NCI-H1694 (cell line): Measurements from ENCODE around the gene SMIM5.

Source experiments
- DNase-seq: peaks from one replicate; lab custom pipeline; 2025; lab: John Stamatoyannopoulos, UW

SMIM5 gene

DNA sequence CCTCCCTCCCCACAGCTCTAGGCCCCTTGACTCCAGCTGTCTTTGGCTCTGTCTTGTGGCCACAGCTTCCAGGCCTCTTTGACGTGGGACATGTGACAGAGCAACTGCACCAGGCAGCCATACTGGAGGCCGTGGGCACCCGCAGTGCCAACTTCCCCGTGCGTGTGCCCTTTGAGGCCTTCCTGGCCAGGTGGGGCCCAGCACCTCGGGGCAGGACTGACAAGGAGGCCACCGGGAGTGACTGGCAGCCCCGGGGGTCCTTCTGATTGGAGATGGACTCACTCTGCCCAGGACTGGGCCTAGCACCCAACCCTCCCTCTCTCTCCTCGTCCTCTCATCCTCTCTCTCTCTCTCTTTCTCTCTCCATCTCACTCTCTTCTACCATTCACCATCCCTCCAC lies 30.1 kb upstream of the SMIM5 start:
- no peak for DNase-seq

DNA sequence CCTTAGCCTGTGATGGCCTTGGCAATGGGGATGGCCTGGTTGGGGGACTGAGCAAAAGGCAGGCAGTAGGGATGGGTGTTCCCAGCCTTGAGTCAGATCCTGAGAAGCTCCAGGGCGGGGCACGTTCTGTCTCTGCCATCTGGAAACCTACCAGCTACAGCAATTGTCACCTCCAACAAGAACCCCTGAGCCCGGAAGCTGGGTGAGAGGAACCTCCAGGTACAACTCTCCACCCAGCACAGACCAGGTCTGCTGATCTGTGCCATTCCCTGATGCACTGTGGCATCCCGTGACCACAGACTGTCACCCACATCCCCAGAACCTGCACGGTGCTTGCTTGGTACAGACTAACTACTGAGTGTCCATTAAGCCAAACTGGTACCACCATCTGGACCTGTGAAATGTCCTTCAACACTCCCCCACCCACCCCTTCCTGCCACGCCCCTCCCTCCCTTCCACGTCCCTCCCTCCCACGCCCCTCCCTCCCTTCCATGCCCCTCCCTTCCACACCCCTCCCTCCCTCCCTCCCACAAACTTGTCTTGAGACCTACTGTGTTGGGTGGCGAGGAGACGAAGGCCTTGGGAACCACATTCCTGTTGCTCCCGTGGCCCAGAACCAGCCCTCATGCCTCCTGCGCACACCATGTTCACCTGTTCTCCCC lies 29.1 kb upstream of the SMIM5 start:
- no peak for DNase-seq

DNA sequence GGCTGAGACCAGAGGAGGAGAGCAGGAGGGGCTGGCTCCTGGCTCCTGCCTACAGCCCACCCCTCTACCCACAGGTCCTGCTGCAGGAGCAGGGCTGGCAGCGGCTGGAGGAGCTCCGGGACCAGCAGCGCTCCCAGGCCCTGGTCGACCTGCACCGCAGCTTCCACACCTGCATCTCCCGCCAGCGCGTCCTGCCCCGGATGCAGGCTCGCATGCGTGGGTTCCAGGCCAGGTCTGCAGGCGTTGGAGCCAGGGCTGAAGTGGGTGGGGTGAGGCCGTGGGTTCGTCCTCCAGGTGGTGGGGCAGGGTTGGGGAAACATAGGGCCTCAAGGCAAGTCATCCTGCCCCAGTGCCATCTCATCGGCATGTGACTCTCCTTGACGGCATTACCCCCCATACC lies 27.4 kb upstream of the SMIM5 start:
- DNase-seq = no peak

DNA sequence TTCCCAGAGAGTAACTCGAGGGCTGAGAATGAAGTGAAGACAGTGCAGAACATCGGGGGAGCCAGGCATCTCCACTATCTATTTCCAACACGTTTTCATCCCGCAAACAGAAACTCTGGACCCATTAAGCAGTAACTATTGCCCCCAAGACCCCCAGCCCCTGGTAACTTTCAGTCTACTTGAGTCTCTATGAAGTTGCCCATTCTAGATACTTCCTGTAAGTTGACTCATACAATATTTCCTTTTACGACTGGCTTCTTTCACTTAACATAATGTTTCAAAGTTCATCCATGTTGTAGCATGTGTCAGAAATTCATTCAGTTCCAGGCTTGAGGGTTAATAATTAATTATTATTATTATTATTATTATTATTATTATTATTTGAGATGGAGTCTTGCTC lies 26.1 kb upstream of the SMIM5 start:
- no peak for DNase-seq

DNA sequence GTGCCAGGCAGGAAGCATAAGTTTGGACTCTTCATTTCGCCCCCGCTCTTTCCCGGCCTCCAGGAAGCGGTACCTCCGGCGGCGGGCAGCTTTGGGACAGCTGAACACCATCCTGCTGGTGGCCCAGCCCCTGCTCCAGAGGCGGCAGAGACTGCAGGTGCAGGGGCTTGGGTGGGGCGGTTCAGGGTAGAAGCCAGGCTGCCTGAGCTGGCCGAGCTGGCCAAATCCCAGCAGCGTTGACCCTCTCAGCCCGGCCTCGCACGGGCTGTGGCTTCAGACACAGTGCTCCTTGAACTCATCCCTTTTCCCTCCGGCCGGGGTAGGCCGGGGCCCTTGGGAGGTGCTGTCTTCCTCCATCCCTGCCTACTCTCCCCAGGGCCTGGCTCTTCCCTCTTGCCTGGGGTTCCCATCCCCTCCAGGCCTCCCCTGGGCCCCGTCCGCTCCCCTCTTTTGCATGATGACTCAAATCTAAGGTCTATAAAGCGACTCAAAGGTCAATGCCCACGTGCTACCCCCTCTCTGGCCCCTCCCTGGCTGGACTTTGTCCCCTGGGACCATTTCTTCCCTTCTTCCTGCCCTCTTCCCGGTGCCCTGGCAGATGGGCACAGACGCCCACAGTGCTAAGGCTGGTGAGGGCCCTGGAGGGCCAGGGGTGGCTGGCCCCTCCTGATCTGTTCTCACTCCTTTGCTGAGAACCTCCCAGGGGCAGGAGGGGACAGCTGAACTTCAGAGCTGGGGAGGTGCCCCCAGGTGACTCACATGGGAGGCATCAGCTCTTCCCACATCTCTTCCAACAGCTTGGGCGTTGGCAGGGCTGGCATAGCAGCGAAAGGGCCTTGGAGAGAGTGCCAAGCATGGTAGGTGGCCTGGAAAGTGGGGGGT lies 22.9 kb upstream of the SMIM5 start:
- no peak for DNase-seq

DNA sequence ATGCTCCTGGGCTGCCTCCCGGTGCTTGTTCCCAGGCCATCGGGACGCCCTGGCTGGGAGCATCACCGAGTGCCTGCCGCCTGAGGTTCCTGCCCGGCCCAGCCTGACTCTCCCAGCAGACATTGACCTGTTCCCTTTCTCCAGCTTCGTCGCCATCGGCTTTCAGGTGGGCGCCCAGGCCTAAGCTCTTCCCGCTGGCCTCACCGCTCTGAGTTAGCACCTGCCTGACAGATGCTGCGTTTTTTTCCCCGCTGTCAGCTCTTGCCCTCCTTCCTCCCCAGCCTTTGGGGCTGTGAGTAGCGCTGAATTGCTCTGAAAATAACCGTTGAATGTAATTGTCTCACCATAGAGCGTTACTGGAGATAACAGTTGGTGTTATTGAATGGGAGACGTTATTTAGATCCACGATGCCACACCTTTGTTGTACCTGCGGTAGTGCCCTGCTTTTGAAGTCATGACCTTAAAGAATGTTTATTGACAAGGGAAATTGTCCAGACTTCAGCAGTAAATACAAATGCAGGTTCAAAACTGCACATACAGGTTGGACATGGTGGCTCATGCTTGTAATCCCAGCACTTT lies 21.3 kb upstream of the SMIM5 start:
- DNase-seq = no peak

DNA sequence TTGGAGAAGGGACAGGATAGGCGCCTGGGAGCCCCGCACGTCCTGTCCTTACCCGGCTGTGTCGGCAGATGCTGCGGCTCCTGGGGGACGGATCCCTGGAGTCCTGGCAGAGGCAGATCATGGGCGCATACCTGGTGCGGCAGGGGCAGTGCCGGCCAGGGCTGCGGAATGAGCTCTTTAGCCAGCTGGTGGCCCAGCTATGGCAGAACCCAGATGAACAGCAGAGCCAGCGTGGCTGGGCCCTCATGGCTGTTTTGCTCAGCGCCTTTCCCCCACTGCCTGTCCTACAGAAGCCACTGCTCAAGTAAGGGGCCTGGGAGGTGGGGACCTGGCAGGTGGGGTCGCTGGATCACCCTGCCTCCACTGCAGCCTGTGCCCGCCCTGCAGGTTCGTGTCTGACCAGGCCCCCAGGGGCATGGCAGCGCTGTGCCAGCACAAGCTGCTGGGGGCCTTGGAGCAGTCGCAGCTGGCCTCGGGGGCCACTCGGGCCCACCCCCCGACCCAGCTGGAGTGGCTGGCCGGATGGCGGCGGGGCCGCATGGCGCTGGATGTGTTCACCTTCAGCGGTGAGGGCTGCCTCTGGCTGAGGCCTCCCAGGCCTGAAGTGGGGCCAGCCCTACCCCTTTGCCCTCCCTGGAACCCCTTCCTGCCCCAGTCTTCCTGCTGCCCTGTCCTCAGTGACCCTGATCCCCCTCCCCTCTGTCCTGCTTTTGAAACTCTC lies 20.2 kb upstream of the SMIM5 start:
- no peak for DNase-seq

DNA sequence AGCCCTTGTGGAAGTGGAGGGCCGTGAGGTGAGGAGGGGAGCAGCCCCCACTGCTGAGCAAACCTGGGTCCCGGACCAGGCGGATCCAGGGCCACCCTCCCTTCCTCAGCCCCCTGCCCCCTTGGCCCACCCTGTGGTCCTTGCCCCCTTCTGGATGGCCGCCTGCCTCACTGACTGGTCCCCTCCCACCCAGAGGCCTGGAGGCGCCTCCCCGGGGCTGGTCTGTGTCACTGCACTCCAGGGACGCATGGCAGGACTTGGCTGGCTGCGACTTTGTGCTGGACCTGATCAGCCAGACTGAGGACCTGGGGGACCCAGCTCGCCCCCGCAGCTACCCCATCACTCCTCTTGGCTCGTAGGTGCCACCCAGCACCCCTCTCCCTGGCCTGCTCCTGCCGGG lies 19.2 kb upstream of the SMIM5 start:
- no peak for DNase-seq

DNA sequence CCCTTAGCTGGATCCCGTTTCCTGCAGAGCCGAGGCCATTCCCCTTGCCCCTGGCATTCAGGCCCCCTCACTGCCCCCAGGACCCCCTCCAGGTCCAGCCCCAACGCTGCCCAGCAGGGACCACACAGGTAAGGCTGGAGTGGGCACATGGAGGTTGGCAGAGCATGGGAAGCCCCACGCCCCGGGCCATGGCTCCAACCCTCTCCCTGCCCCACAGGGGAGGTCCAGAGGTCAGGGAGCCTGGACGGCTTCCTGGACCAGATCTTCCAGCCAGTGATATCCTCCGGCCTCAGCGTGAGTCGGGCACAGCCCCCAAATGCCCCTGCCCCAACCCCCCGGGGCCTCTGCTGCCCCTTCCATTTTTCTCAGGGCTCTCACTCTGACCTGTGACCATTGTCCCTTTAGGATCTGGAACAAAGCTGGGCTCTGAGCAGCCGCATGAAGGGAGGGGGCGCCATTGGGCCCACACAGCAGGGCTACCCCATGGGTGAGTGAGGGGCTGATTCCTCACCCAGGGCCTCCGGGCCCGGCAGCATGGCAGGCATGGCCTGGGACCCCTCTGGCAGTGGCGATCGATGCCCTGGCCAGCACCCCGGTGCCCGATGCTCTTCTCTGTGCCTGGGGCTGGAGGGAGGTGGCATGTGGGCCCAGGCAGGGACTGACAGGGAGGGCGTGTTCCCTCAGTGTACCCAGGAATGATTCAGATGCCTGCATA lies 18.5 kb upstream of the SMIM5 start:
- DNase-seq = no peak

DNA sequence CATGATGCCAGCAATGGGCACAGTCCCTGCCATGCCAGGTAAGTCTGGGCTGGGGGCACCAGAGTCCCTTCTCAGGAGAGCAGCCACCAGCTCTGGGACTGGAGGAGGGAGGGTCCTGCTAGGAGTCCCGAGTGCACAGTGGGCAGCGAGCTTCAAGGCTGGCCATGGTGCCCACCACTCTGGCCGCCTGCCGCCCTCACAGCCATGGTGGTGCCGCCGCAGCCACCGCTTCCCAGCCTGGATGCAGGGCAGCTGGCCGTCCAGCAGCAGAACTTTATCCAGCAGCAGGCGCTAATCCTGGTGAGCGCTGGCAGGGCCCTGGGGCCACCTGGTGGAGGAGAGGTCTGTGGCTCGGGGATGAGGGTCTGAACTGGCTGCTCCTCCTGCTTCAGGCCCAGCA lies 17.9 kb upstream of the SMIM5 start:
- DNase-seq = no peak

DNA sequence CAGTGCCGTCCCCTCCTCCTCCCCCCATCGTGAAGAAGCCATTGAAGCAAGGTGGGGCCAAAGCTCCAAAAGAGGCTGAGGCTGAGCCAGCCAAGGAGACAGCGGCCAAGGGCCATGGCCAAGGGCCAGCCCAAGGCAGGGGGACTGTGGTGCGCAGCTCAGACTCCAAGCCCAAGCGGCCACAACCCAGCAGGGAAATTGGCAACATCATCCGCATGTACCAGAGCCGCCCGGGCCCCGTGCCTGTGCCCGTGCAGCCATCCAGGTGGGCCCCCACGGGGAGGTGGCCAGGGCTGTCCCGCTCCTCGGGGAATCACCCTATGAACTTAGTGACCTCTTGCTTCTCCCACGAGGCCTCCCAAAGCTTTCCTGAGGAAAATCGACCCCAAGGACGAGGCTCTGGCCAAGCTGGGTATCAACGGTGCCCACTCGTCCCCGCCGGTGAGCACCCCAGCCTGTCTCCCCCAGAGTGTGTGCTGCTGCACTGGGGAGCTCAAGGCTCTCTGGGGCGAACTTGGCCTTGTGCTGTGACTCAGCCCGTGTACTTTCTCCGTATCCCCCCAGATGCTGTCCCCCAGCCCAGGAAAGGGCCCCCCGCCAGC lies 16.6 kb upstream of the SMIM5 start:
- DNase-seq = no peak

DNA sequence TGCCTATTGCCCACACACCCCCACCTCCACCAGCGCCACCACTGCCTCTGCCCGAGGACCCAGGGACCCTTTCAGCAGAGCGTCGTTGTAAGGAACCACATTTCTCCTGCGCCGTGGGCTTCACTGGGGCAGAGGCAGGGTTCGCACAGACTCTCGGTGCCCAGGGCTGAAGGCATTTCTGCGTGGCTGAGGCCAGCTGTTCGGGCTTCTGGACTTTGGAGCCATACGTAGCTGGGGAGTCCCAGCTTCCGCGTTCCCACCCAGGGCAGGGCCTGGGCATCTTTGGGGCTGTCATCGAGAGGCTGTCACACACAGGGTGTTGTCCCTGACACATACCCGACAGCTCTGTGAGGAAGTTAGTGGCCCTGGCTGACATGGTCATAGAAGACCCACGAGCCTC lies 16.0 kb upstream of the SMIM5 start:
- DNase-seq = no peak

DNA sequence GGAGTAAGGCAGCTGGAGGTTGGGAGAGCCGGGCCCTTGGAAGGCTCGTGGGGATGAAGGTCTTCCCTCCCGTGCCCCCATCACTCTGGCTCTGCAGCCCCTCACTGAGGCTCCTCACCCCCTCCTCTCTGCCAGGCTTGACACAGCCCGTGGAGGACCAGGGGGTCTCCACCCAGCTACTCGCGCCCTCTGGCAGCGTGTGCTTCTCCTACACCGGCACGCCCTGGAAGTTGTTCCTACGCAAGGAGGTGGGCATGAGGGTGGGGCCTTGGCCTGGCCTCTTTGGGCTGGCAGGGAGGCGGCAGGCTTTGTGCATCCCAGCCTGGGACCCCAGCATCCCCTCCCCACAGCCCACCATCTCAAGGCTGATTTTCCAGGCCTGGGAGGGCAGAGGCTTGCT lies 15.6 kb upstream of the SMIM5 start:
- no peak for DNase-seq

DNA sequence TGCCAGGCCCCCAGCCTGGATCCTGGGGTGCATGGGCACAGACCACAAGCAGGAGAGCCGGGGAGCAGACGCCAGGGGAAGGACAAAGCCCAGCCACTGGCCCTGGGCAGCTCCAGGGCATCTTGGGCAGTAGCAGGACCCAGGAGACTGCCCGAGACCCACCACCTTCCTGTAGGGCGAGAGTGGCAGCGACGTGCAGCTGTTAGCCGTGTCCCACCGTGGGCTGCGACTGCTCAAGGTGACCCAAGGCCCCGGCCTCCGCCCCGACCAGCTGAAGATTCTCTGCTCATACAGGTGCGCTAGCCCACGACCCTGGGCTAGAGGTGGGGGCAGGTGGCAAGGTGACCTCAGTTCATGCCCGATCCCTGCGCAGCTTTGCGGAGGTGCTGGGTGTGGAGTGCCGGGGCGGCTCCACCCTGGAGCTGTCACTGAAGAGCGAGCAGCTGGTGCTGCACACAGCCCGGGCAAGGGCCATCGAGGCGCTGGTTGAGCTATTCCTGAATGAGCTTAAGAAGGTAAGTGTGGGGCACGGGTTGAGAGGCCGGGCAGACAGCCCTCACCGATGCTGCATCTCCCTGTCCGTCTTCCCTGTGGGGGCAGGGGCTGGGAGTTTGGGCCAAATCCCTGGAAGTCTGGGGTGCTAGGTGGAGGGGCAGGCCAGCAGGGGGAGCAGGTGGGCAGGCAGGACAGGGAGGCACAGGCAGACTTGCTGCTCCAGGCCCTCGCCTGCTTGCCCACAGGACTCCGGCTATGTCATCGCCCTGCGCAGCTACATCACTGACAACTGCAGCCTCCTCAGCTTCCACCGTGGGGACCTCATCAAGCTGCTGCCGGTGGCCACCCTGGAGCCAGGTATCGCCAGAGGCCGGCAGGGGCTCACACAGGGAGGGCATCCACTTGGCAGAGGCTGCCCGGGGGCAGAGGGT lies 13.5 kb upstream of the SMIM5 start:
- DNase-seq = peak; percentile 26

DNA sequence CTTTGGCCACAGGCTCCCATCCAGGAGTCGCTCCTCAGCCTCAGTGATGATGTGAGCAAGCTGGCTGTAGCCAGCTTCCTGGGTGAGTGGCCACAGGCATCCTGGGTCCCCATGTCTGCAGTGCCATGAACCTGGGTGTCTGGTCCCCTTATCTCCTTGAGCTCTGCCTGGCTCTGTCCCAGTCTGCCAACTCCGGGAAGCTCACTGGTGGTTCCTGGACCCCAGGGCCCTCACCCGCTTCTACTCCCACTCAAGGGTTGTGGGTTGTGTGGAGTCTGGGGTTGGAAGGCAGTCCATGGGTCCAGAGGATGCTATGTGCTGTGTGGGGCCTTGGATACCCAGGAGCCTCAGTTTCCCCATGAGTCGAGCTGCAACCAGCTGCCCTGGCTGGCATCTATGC lies 11.7 kb upstream of the SMIM5 start:
- no peak for DNase-seq

DNA sequence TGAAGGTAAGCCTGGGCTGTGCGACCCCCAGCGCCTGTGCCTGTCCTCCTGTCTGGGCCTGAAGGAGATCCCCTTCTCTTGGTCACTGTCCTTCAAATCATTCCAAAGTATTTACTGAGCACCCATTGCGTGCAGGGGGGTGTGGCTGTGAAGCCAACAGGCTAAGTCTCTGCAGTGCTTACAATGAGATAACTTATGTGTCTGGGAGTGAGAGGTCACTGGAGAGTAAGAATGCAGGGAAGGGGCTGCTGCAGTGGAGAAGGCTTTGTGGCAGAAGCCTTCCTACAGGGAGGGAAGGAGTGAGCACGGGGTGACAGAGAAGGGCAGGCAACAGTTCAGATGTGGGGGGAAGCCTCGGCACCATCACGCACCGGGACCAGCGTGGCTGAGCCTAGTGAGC lies 11.2 kb upstream of the SMIM5 start:
- no peak for DNase-seq

DNA sequence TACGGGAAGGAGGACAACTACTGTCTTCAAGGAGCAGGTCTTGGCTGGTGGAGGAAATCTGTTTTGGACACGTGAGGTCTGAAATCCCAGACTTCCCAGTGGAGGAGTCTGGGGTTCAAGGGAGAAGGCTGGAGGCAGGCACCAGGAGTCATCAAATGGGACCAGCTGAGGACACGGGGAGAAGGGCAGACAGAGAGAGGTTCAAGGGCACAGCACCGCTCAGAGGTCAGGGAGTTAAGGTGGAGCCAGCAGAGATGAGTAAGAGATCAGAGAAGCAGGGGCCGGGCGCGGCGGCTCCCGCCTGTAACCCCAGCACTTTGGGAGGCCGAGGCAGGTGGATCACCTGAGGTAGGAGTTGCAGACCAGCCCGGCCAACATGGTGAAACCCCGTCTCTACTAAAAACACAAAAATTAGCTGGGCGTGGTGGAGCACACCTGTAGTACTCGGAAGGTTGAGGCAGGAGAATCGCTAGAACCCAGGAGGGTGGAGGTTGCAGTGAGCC lies 10.4 kb upstream of the SMIM5 start:
- no peak for DNase-seq

DNA sequence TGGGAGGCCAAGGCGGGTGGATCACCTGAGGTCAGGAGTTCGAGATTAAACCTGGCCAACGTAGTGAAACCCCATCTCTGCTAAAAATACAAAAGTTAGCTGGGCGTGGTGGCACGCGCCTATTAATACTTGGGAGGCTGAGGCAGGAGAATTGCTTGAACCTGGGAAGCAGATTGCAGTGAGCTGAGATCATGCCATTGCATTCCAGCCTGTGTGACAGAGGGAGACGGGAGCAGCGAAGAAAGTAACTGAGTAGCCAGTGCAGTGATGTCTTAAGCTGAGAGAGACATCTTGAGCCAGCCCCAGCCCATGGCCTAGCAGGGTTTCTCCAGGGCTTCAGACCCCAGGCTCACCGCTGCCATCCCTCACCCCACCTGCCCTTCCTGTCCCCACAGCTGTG lies 9.8 kb upstream of the SMIM5 start:
- no peak for DNase-seq

DNA sequence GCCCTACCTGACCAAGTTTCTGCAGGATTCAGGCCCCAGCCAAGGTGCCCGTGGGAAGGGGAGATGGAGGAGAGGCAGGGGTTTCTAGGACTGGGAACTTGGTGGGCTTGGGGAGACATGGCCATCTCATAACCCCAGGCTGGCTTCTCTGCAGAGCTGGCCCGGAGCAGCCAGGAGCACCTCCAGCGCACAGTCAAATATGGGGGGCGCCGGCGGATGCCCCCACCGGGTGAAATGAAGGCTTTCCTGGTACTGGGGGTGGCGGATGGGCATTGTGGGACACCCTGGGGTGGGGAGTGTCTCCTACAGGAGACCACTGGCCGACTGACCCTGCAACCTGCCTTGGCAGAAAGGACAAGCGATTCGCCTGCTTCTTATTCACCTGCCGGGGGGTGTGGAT lies 9.2 kb upstream of the SMIM5 start:
- no peak for DNase-seq

DNA sequence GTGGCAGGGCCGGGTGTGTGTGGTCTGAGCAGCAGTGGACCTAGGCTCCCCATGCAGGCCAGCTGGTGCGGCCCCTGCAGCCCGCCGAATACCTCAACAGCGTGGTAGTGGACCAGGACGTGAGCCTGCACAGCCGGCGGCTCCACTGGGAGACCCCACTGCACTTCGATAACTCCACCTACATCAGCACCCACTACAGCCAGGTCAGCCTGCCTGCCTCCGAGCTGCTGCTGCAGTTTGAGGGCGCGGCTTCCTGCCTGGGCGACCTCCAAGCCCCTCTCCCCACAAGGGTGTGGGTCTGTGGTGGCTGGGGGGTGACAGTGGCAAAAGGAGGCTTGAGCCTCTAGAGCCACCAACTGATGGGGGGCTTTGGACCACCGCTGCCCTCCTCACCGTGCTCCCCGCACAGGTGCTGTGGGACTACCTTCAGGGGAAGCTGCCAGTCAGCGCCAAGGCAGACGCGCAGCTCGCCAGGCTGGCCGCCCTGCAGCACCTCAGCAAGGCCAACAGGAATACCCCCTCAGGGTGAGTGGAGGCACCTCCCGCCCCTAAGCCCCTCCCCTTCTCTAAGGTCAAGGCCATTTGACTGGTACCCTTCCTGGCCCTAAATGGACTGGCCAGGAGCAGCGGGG lies 8.4 kb upstream of the SMIM5 start:
- DNase-seq = no peak
